ENCODE data around the gene LDLRAD3.

DNA sequence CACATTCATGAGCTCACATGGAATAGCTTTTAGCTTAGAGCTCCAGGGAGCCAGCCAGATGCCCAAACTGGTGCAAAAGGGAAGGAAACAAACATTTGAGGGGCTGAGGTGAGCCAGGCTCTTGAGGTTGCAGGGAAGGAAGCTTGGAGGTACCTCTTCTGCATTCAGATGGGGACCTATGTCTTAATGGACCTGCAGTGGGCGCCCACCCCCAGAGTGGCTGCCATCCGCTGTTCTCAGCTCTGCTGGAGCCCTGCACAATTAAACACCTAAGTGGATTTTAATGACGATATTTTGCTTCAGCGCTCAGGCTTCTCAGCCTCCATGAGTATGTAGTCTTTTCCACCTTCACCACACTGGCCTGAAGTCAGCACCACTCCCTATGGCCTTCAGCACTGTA lies 100.8 kb downstream of the LDLRAD3 start:
- TF ChIP-seq, protein P1, sequence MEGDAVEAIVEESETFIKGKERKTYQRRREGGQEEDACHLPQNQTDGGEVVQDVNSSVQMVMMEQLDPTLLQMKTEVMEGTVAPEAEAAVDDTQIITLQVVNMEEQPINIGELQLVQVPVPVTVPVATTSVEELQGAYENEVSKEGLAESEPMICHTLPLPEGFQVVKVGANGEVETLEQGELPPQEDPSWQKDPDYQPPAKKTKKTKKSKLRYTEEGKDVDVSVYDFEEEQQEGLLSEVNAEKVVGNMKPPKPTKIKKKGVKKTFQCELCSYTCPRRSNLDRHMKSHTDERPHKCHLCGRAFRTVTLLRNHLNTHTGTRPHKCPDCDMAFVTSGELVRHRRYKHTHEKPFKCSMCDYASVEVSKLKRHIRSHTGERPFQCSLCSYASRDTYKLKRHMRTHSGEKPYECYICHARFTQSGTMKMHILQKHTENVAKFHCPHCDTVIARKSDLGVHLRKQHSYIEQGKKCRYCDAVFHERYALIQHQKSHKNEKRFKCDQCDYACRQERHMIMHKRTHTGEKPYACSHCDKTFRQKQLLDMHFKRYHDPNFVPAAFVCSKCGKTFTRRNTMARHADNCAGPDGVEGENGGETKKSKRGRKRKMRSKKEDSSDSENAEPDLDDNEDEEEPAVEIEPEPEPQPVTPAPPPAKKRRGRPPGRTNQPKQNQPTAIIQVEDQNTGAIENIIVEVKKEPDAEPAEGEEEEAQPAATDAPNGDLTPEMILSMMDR (IDR thresholded peaks at IDR 0.05), result no peak
- no peak for TF ChIP-seq POLR2A (IDR thresholded peaks at IDR 0.05)
